IPS-18a (cell line): ENCODE data around the gene CLEC4D.
"Not testable (repeated sequence)": the region's sequence is repeated elsewhere in the genome, so short reads cannot be mapped to it uniquely, and the experiment has no call there.

ENCODE experiments used
- H3K27ac ChIP-seq: one replicate; pipeline ENCODE4 v1.5.1; 2013; ENCODE audit warnings: low read length
- H3K27me3 ChIP-seq: one replicate; pipeline ENCODE4 v1.6.1; 2013; ENCODE audit warnings: mild to moderate bottlenecking, low read length; ENCODE audit not compliant: control insufficient read depth, insufficient read depth
- H3K36me3 ChIP-seq: one replicate; pipeline ENCODE4 v1.6.1; 2013; ENCODE audit warnings: low read depth, low read length; ENCODE audit not compliant: control insufficient read depth
- H3K4me1 ChIP-seq: one replicate; pipeline ENCODE4 v1.6.1; 2013; ENCODE audit warnings: low read depth, low read length; ENCODE audit not compliant: control insufficient read depth
- H3K4me3 ChIP-seq: one replicate; pipeline ENCODE4 v1.5.1; 2013; ENCODE audit warnings: low read length
- H3K9ac ChIP-seq: one replicate; pipeline ENCODE4 v1.6.1; 2013; ENCODE audit warnings: mild to moderate bottlenecking, low read length, moderate library complexity
- H3K9me3 ChIP-seq: one replicate; pipeline ENCODE4 v1.6.1; 2013; ENCODE audit warnings: low read depth, low read length; ENCODE audit not compliant: control insufficient read depth

Gene CLEC4D

GRCh38 chr12:8513256-8513655 lies at the start of gene CLEC4D:
CLEC4D (plus strand) TSS chr12:8513503; CDS start chr12:8513733, 230 bp downstream.
- Histone ChIP-seq H3K9ac (no peak within 1 kb of the TSS), H3K4me3 (no peak within 1 kb of the TSS), H3K27me3 (no peaks in the 10 kb centered on the region), H3K27ac (no peak within 1 kb of the TSS), H3K36me3 (no peaks in the 10 kb centered on the region), H3K4me1 (peaks cover 8% of the 10 kb centered on the region), H3K9me3 (no peaks in the 10 kb centered on the region)

DNA sequence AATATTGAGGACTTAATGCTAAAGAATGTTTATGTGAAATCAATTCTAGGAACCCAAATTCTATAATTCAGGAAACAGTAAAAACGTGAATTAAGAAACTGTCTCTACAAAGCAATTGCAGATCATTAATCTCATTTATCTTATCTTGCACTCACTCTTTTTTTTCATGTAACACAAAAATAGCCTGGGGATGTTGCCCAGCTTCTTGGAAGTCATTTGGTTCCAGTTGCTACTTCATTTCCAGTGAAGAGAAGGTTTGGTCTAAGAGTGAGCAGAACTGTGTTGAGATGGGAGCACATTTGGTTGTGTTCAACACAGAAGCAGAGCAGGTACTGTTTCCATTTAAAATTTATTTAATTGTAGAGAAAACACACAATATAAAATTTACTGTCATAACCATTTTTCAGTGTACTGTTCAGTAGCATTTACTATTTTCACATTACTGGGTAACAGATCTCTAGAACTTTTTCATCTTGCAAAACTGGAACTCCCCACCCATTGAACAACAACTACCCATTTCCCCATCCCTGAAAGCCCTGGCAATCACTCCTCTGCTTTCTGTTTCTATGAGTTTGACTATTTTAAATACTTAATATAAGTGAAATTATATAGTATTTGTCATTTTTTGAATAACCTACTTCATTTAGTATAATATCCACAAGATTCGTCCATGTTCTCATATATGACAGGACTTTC lies 47.9 kb upstream of the CLEC4D start:
- Histone ChIP-seq H3K4me3 (no peak overlapping the region), H3K4me1 (peaks cover 23% of the 10 kb centered on the region), H3K27ac (no peak overlapping the region)

GRCh38 chr12:8466241-8466640 lies 47.1 kb upstream of the CLEC4D start:
- Histone ChIP-seq H3K27me3 (no peaks in the 10 kb centered on the region), H3K36me3 (no peaks in the 10 kb centered on the region), H3K9ac (no peak overlapping the region), H3K4me3 (no peak overlapping the region), H3K27ac (no peak overlapping the region), H3K9me3 (peaks cover 4% of the 10 kb centered on the region), H3K4me1 (peaks cover 18% of the 10 kb centered on the region)

More for the DNA sequence above, 47.9 kb upstream of the CLEC4D start:
- H3K27me3 ChIP-seq, result no peaks in the 10 kb centered on the region
- peaks cover 4% of the 10 kb centered on the region for H3K9me3 ChIP-seq
- H3K9ac ChIP-seq, result no peak overlapping the region
- no peaks in the 10 kb centered on the region for H3K36me3 ChIP-seq

DNA sequence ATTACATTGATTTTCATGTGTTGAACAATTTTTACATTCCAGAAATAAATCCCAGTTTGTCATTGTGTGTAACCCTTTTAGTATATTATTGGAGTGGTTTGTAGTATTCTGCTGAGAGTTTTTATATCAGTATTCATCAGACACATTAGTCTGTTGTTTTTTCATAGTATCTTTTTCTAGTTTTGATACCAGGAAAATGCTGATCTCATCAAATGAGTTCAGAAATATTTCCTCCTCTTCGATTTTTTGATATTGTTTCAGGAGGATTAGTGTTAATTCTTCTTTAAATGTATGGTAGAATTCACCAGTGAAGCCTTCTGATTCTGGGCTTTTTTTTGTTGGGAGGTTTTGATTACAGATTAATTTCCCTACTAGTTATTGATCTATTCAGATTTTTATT lies 42.2 kb upstream of the CLEC4D start:
- peaks cover 21% of the 10 kb centered on the region for H3K4me1 ChIP-seq
- H3K9me3 ChIP-seq, result peaks cover 4% of the 10 kb centered on the region
- no peak overlapping the region for H3K27ac ChIP-seq
- H3K4me3 ChIP-seq, result no peak overlapping the region
- H3K36me3 ChIP-seq, result no peaks in the 10 kb centered on the region
- no peak overlapping the region for H3K9ac ChIP-seq
- no peaks in the 10 kb centered on the region for H3K27me3 ChIP-seq

DNA sequence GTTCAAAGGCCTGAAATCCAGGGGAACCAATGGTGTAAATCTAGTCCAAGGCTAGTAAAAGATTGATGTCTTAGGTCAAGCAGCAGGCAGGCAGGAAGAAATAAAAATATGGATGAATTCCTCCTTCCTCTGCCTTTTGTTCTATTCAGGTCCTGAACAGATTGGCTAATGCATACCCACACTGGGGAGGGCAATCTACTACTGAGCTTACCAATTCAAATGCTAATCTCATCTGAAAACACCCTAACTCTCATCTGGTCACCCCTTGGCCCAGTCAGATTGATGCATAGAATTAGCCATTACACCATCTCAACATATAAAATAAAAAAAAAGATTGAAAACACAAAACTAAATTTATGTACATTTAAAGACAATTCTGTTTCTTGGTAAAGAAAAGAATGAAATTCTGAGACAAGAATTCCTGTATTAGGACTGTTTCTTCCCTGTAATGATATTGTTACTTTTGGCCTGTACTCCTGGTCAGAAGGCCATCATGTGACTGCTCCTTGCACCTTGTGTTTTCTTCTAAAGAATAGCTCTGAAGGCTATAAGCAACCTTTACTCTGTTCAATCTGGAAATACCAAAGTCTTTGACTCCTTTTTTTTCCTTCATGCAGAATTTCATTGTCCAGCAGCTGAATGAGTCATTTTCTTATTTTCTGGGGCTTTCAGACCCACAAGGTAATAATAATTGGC lies 37.6 kb upstream of the CLEC4D start:
- H3K36me3 ChIP-seq, result no peaks in the 10 kb centered on the region
- H3K27me3 ChIP-seq, result no peaks in the 10 kb centered on the region
- peaks cover 25% of the 10 kb centered on the region for H3K4me1 ChIP-seq
- no peak overlapping the region for H3K9ac ChIP-seq
- H3K9me3 ChIP-seq, result no peaks in the 10 kb centered on the region
- peak overlapping the region; percentile 38 for H3K4me3 ChIP-seq
- H3K27ac ChIP-seq, result no peak overlapping the region

- H3K4me3 ChIP-seq, result no peak overlapping the region
- H3K27me3 ChIP-seq, result no peaks in the 10 kb centered on the region
- H3K4me1 ChIP-seq, result peaks cover 14% of the 10 kb centered on the region
- H3K27ac ChIP-seq, result no peak overlapping the region
- no peak overlapping the region for H3K9ac ChIP-seq
- H3K36me3 ChIP-seq, result no peaks in the 10 kb centered on the region
- H3K9me3 ChIP-seq, result no peaks in the 10 kb centered on the region
Observed at GRCh38 chr12:8482571-8483061, 30.7 kb upstream of the CLEC4D start.

GRCh38 chr12:8483079-8483478 lies 30.2 kb upstream of the CLEC4D start:
- no peak overlapping the region for H3K9ac ChIP-seq
- no peak overlapping the region for H3K4me3 ChIP-seq
- H3K36me3 ChIP-seq, result no peaks in the 10 kb centered on the region
- H3K4me1 ChIP-seq, result peaks cover 14% of the 10 kb centered on the region
- H3K9me3 ChIP-seq, result no peaks in the 10 kb centered on the region
- H3K27me3 ChIP-seq, result no peaks in the 10 kb centered on the region
- no peak overlapping the region for H3K27ac ChIP-seq

DNA sequence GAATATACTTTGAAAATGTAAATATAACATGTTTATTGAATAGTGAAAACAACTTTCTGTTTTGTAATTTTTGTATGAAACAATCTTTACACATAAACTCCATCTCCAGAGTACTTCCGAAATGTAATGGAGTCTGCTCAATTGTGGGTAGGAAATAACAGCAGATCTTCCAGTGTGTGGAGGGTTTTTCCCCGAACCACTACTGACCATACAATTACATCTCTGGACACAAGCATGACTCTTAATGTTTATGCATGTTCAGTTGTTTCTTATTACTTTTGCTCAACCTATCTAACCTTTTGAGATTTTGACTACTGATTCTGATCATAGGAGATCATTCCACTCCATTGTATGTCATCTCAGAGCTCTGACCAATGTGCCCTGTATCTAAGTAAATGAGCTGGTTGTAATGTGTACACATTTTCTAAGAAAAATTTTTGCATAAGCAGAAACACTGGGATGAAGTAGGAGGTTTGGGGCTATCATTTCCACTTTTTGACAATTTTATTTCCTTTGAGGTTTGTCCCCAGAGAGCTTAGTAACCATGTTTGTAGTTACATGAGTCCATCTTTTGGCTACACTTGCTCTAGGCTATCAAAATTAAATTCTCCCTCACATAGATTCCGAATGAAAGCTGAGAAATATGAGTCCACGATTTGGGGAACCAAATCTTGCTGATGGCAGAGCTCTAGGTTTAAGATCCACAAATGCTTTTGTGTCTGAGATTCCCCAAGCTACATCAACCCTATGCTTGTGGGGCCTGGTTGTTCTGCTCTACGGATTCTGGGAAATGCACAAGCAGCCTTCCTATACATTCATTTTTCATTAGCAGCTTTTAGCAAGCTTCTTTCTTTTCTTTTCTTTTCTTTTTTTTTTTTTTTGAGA lies 21.4 kb upstream of the CLEC4D start:
- Histone ChIP-seq H3K27ac (no peak overlapping the region), H3K9ac (no peak overlapping the region), H3K4me1 (peaks cover 8% of the 10 kb centered on the region), H3K27me3 (no peaks in the 10 kb centered on the region), H3K9me3 (no peaks in the 10 kb centered on the region), H3K36me3 (no peaks in the 10 kb centered on the region), H3K4me3 (no peak overlapping the region)

DNA sequence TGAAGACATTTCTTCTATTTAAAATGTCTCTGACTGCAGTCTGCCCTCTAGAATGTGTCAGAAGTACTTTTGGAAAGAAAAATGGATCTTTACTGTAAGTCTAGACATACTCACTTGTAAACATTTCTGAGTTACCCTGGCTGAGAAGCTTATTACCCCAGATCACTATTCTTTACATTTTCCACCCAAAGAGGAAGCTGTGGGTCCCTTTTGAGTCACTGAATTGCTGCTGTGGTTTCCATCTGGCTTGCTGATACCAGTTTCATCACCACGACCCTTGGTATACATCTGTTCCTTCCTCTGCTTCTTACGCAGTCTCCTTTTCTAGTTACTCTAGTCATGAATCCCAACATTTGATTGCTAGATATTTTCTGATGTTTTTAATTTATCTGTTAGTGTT lies 20.2 kb upstream of the CLEC4D start:
- H3K27me3 ChIP-seq, result no peaks in the 10 kb centered on the region
- H3K9me3 ChIP-seq, result no peaks in the 10 kb centered on the region
- no peak overlapping the region for H3K27ac ChIP-seq
- no peak overlapping the region for H3K9ac ChIP-seq
- H3K4me3 ChIP-seq, result no peak overlapping the region
- peaks cover 8% of the 10 kb centered on the region for H3K4me1 ChIP-seq
- H3K36me3 ChIP-seq, result no peaks in the 10 kb centered on the region

DNA sequence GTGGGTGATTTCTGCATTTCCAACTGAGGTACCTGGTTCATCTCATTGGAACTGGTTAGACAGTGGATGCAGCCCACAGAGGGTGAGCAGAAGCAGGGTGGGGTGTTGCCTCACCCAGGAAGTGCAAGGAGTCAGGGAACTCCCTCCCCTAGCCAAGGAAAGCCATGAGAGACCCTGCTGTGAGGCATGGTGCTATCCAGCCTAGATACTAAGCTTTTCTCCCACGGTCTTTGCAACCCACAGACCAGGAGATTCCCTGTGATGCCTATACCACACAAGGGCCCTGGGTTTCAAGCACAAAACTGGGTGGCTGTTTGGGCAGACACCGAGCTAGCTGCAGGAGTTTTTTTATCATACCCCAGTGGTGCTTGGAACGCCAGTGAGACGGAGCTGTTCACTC lies 17.6 kb upstream of the CLEC4D start:
- not testable (repeated sequence) for H3K36me3 ChIP-seq, H3K9me3 ChIP-seq, H3K9ac ChIP-seq, H3K4me3 ChIP-seq, H3K27ac ChIP-seq, H3K27me3 ChIP-seq
- peaks cover 16% of the 10 kb centered on the region for H3K4me1 ChIP-seq

DNA sequence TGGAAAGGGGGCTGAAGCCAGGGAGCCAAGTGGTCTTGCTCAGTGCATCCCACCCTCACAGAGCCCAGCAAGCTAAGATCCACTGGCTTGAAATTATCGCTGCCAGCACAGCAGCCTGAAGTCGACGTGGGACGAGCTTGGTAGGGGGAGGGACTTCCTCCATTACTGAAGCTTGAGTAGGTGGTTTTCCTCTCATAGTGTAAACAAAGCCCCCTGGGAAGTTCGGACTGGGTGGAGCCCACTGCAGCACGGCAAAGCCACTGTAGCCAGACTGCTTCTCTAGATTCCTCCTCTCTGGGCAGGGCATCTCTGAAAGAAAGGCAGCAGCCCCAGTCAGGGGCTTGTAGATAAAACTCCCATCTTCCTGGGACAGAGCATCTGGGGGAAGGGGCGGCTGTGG lies 17.2 kb upstream of the CLEC4D start:
- not testable (repeated sequence) for H3K27me3 ChIP-seq, H3K4me3 ChIP-seq, H3K36me3 ChIP-seq, H3K9ac ChIP-seq, H3K9me3 ChIP-seq, H3K27ac ChIP-seq
- peaks cover 16% of the 10 kb centered on the region for H3K4me1 ChIP-seq
